H9 (cell line): ENCODE data around the gene TNFRSF11A. TPM values are rescaled to one million over a fixed set of nuclear protein-coding genes. Genes with fewer than 3 reads are reported as not detected.

Source experiments
- DNase-seq: peaks from one replicate; pipeline ENCODE4 v3.0.0-alpha.2; 2017
- H2AFZ ChIP-seq: one replicate; pipeline ENCODE4 v1.6.1; 2013; ENCODE audit warnings: mild to moderate bottlenecking, low read length, control low read depth, moderate library complexity
- H2AK5ac ChIP-seq: 2 replicates; pipeline ENCODE4 v1.6.1; 2013; ENCODE audit warnings: low read length, control low read depth, mixed read lengths; ENCODE audit not compliant: insufficient read length
- H2BK120ac ChIP-seq: one replicate; pipeline ENCODE4 v1.6.1; 2013; ENCODE audit warnings: low read depth, mild to moderate bottlenecking, low read length, control low read depth, inconsistent platforms; ENCODE audit not compliant: poor library complexity, severe bottlenecking
- H2BK12ac ChIP-seq: 2 replicates; pipeline ENCODE4 v1.6.1; 2013; ENCODE audit warnings: low read length, control low read depth, mixed read lengths, low read depth; ENCODE audit not compliant: insufficient read length
- H2BK15ac ChIP-seq: 2 replicates; pipeline ENCODE4 v1.6.1; 2013; ENCODE audit warnings: low read depth, low read length, control low read depth
- H2BK20ac ChIP-seq: one replicate; pipeline ENCODE4 v1.6.1; 2013; ENCODE audit warnings: low read depth, mild to moderate bottlenecking, low read length, control low read depth, inconsistent platforms; ENCODE audit not compliant: poor library complexity, severe bottlenecking
- H2BK5ac ChIP-seq: 2 replicates; pipeline ENCODE4 v1.6.1; 2013; ENCODE audit warnings: low read length, control low read depth, mixed read lengths; ENCODE audit not compliant: insufficient read length
- H3K14ac ChIP-seq: 2 replicates; pipeline ENCODE4 v1.6.1; 2013; ENCODE audit warnings: low read length, control low read depth; ENCODE audit not compliant: insufficient read depth
- H3K18ac ChIP-seq: 2 replicates; pipeline ENCODE4 v1.6.1; 2013; ENCODE audit warnings: low read depth, mild to moderate bottlenecking, mixed read lengths, low read length, control low read depth; ENCODE audit not compliant: insufficient read length
- H3K23ac ChIP-seq: 2 replicates; pipeline ENCODE4 v1.6.1; 2013; ENCODE audit warnings: low read length, control low read depth, mixed read lengths, low read depth; ENCODE audit not compliant: insufficient read length
- H3K23me2 ChIP-seq: 2 replicates; pipeline ENCODE4 v1.6.1; 2013; ENCODE audit warnings: low read depth, mild to moderate bottlenecking, mixed read lengths, low read length, control low read depth; ENCODE audit not compliant: insufficient read length, poor library complexity, severe bottlenecking
- H3K27ac ChIP-seq: 2 replicates; pipeline ENCODE4 v1.5.1; 2013; ENCODE audit warnings: low read length, control low read depth, mixed read lengths, low read depth; ENCODE audit not compliant: insufficient read length
- H3K27me3 ChIP-seq: 2 replicates; pipeline ENCODE4 v1.6.1; 2013; ENCODE audit warnings: low read length, control low read depth, inconsistent platforms; ENCODE audit not compliant: insufficient read depth
- H3K4ac ChIP-seq: 2 replicates; pipeline ENCODE4 v1.6.1; 2013; ENCODE audit warnings: low read depth, mild to moderate bottlenecking, control low read depth, inconsistent platforms, low read length, moderate library complexity
- H3K4me1 ChIP-seq: 2 replicates; pipeline ENCODE4 v1.6.1; 2013; ENCODE audit warnings: low read length, control low read depth, inconsistent platforms; ENCODE audit not compliant: insufficient read depth
- H3K4me2 ChIP-seq: 2 replicates; pipeline ENCODE4 v1.6.1; 2013; ENCODE audit warnings: low read length, control low read depth, mixed read lengths; ENCODE audit not compliant: insufficient read length, insufficient read depth
- H3K56ac ChIP-seq: 2 replicates; pipeline ENCODE4 v1.6.1; 2013; ENCODE audit warnings: low read depth, mild to moderate bottlenecking, mixed read lengths, low read length, control low read depth; ENCODE audit not compliant: insufficient read length
- H3K79me1 ChIP-seq: 2 replicates; pipeline ENCODE4 v1.6.1; 2013; ENCODE audit warnings: low read depth, mild to moderate bottlenecking, moderate library complexity, low read length, control low read depth, inconsistent platforms; ENCODE audit not compliant: insufficient read depth, poor library complexity, severe bottlenecking
- H3K79me2 ChIP-seq: 2 replicates; pipeline ENCODE4 v1.6.1; 2013; ENCODE audit warnings: low read length, control low read depth, inconsistent platforms; ENCODE audit not compliant: insufficient read depth
- H3K9ac ChIP-seq: 2 replicates; pipeline ENCODE4 v1.6.1; 2013; ENCODE audit warnings: low read length, control low read depth, mixed read lengths; ENCODE audit not compliant: insufficient read length; ENCODE audit errors: extremely low read depth
- H3K9me3 ChIP-seq: one replicate; pipeline ENCODE4 v1.6.1; 2013; ENCODE audit warnings: low read depth, low read length, inconsistent platforms; ENCODE audit not compliant: control insufficient read depth
- H3T11ph ChIP-seq: one replicate; pipeline ENCODE4 v1.6.1; 2013; ENCODE audit warnings: mild to moderate bottlenecking, low read length, control low read depth, inconsistent platforms
- H4K20me1 ChIP-seq: one replicate; pipeline ENCODE4 v1.6.1; 2013; ENCODE audit not compliant: control insufficient read depth, insufficient read length, insufficient read depth
- H4K5ac ChIP-seq: 2 replicates; pipeline ENCODE4 v1.6.1; 2013; ENCODE audit warnings: low read depth, mild to moderate bottlenecking, mixed read lengths, low read length, control low read depth; ENCODE audit not compliant: insufficient read length
- H4K8ac ChIP-seq: replicated peaks from 2 replicates; pipeline ENCODE4 v1.6.1; 2013; ENCODE audit warnings: low read length, control low read depth, mixed read lengths, low read depth; ENCODE audit not compliant: insufficient read length
- H4K91ac ChIP-seq: 2 replicates; pipeline ENCODE4 v1.6.1; 2013; ENCODE audit warnings: low read depth, mild to moderate bottlenecking, moderate library complexity, mixed read lengths, low read length, control low read depth; ENCODE audit not compliant: insufficient read length
- H3K27ac Mint-ChIP-seq, 3 experiments: 2 replicates in 2 of 3; 3 replicates in 1 of 3; pipeline ENCODE4 v1.8.0; 2020 to 2021; ENCODE audit warnings: mixed read lengths in 3 of 3, mild to moderate bottlenecking in 1 of 3, moderate library complexity in 1 of 3
- H3K27me3 Mint-ChIP-seq: 2 replicates; pipeline ENCODE4 v1.8.0; 2021; ENCODE audit warnings: low read depth, mild to moderate bottlenecking, moderate library complexity, mixed read lengths
- H3K36me3 Mint-ChIP-seq, 3 experiments: 2 replicates in 2 of 3; 3 replicates in 1 of 3; pipeline ENCODE4 v1.8.0; 2020 to 2021; ENCODE audit warnings: low read depth in 3 of 3, mixed read lengths in 3 of 3; ENCODE audit not compliant: insufficient read depth in 1 of 3
- H3K4me1 Mint-ChIP-seq, 2 experiments: 2 replicates each; pipeline ENCODE4 v1.8.0; 2020; ENCODE audit warnings: mixed read lengths in 2 of 2
- H3K4me3 Mint-ChIP-seq, 2 experiments: 2 replicates in 1 of 2; 3 replicates in 1 of 2; pipeline ENCODE4 v1.8.0; 2020 to 2021; ENCODE audit warnings: mild to moderate bottlenecking in 2 of 2, mixed read lengths in 2 of 2, moderate library complexity in 1 of 2
- H3K9me3 Mint-ChIP-seq, 2 experiments: 2 replicates in 1 of 2; 3 replicates in 1 of 2; pipeline ENCODE4 v1.8.0; 2020; ENCODE audit warnings: mild to moderate bottlenecking in 2 of 2, mixed read lengths in 2 of 2, moderate library complexity in 1 of 2
- CTCF ChIP-seq: fragments of 200-600 bp; sonication (generic); conservative IDR thresholded peaks from 3 replicates; pipeline ENCODE4 v1.8.0; 2021; ENCODE audit warnings: antibody characterized with exemption, mild to moderate bottlenecking
- WGBS: extraction: QIAGEN DNeasy Blood & Tissue Kit; methylation state at CpG from one replicate; pipeline ENCODE4 v1.1.7; 2013; ENCODE audit warnings: missing lambda C conversion rate, low lambda C conversion rate, mixed read lengths; ENCODE audit not compliant: insufficient read length; ENCODE audit errors: extremely low coverage; 5-methylcytosine and 5-hydroxymethylcytosine counted together
- total RNA-seq: library from RNA; stranded (reverse); gene quantifications from 2 replicates; pipeline ENCODE4 v1.2.1, GENCODE V29; 2021

TNFRSF11A gene
- total RNA-seq, 1 experiment from 2014 or later = 7.8 TPM

GRCh38 chr18:62279561-62279960 lies 45.5 kb upstream of the TNFRSF11A start:
- no peak overlapping the region for H2BK5ac ChIP-seq
- peaks cover 1 to 17% (median 12%) of the 10 kb centered on the region in 3 experiments; a peak in 5 of 7 replicates for H3K36me3 Mint-ChIP-seq
- H3K27ac ChIP-seq = no peak overlapping the region
- no peak overlapping the region for H2AK5ac ChIP-seq
- no peak for TF ChIP-seq CTCF
- no peaks in the 10 kb centered on the region for H3K4me1 ChIP-seq
- no peak overlapping the region for H3K56ac ChIP-seq
- no peak overlapping the region for H3K14ac ChIP-seq
- H3K27me3 ChIP-seq = no peaks in the 10 kb centered on the region
- no peak overlapping the region for H2BK12ac ChIP-seq
- H3K9ac ChIP-seq = no peak overlapping the region
- WGBS = no CpG with 5 or more reads among the region's 5 CpGs
- no peak overlapping the region for H3K4me2 ChIP-seq
- no peak overlapping the region for H3K23ac ChIP-seq
- H2BK15ac ChIP-seq = no peak overlapping the region
- no peak overlapping the region for H4K5ac ChIP-seq
- no peak for DNase-seq
- H4K20me1 ChIP-seq = no peaks in the 10 kb centered on the region
- H3T11ph ChIP-seq = no peak overlapping the region
- no peaks in the 10 kb centered on the region for H3K23me2 ChIP-seq
- H3K27ac Mint-ChIP-seq = peak overlapping the region in 2 of 3 experiments; percentile 36 to 61; a peak in 2 of 7 replicates
- H2BK120ac ChIP-seq = no peak overlapping the region
- no peaks in the 10 kb centered on the region for H3K9me3 Mint-ChIP-seq
- no peak overlapping the region for H4K8ac ChIP-seq
- H4K91ac ChIP-seq = no peak overlapping the region
- no peak overlapping the region for H3K4me3 Mint-ChIP-seq
- peaks cover 3 to 9% of the 10 kb centered on the region in 2 experiments; a peak in 3 of 4 replicates for H3K4me1 Mint-ChIP-seq
- no peak overlapping the region for H3K4ac ChIP-seq
- H2AFZ ChIP-seq = no peak overlapping the region
- H3K27me3 Mint-ChIP-seq = no peaks in the 10 kb centered on the region
- H3K79me1 ChIP-seq = no peaks in the 10 kb centered on the region
- H3K79me2 ChIP-seq = no peaks in the 10 kb centered on the region
- no peak overlapping the region for H2BK20ac ChIP-seq
- H3K18ac ChIP-seq = no peak overlapping the region
- no peaks in the 10 kb centered on the region for H3K9me3 ChIP-seq
